Forelimb muscle (tissue), 1 donor: Measurements from ENCODE around the gene CPZ. TPM values are rescaled to one million over a fixed set of nuclear protein-coding genes. Genes with fewer than 3 reads are reported as not detected.
A peak's percentile ranks its signal among the peaks of the same experiment; 100 is the strongest.

Experiments
- DNase-seq: peaks from one replicate; pipeline ENCODE4 v3.0.0-alpha.2; 2013; ENCODE audit warnings: low read depth
- polyA plus RNA-seq: library from polyadenylated mRNA; unstranded; fragments of 120-200 nt; gene quantifications from one replicate; pipeline ENCODE4 v1.2.1, GENCODE V29; 2013; ENCODE audit not compliant: insufficient read length

The CPZ gene
- polyA plus RNA-seq, 1 donor: 8.6 TPM

- no peak for DNase-seq
Measured at GRCh38 chr4:8593264-8594096, 915 bp downstream of the CPZ start.

GRCh38 chr4:8594097-8595038 is 1.8 kb downstream of the CPZ start:
- peak; percentile 49 for DNase-seq

GRCh38 chr4:8595237-8596087 is 2.9 kb downstream of the CPZ start:
- no peak for DNase-seq

GRCh38 chr4:8596891-8597290 is 4.3 kb downstream of the CPZ start:
- DNase-seq: no peak

- DNase-seq: no peak
Measured at GRCh38 chr4:8597319-8597718, 4.8 kb downstream of the CPZ start.

- no peak for DNase-seq
Measured at GRCh38 chr4:8597791-8598190, 5.2 kb downstream of the CPZ start.

DNA sequence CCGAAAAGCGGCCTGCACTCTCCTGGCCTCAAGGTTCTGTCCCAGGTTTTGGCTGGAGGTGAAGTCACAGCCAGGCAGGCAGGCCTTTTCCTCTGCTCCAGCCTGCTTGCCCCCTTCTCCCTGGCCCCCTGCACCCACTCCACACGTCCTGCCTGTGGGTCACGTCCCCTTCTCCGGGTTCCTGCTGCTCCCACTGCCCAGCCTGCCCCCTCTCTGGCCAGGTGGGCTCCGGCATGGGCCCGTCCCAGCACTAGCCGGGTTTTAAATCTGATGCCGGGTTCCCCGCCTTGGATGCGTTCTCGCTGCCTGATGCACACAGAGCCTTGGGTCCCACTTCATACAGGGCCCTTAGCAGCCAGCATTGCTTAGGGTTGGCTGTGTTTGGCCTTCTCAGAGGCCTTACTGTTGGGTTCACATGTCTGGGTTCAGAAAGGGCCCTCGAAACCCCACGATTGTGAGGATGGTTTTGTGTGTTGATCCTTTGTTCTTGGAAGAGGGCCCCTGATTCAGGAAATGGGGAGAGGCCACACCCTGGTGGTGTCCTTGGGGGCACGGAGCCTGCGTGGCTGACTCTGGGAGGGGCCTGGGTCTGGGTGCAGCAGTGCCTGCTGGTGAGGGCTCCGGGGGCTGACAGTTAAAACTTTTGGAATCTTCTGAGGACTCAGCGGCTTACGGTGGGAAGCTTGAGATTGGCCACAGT is 6.0 kb downstream of the CPZ start:
- no peak for DNase-seq

GRCh38 chr4:8599091-8599460 is 6.5 kb downstream of the CPZ start:
- DNase-seq: no peak

- DNase-seq: no peak
Measured at GRCh38 chr4:8599657-8600056, 7.1 kb downstream of the CPZ start.

DNA sequence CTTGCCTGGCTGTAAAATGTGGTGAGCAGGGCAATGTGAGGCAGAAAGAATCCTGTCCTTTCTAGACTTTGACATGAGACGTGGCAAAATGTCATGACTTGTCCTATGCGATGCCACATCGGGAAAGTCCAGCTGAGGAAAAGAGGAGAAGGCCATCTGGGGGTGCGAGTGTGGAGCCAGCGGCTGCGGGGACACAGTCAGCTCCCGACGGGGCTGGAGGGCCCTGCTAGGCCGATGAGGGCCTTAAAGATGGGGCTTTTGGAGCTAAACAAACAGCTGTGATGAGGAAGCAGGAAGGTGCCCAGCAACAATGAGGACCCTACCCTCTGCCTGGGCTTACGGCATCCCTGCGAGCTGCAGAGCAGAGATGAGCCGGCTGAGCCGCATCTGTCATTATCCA is 7.7 kb downstream of the CPZ start:
- DNase-seq: no peak

- no peak for DNase-seq
Measured at GRCh38 chr4:8600686-8601085, 8.1 kb downstream of the CPZ start.

DNA sequence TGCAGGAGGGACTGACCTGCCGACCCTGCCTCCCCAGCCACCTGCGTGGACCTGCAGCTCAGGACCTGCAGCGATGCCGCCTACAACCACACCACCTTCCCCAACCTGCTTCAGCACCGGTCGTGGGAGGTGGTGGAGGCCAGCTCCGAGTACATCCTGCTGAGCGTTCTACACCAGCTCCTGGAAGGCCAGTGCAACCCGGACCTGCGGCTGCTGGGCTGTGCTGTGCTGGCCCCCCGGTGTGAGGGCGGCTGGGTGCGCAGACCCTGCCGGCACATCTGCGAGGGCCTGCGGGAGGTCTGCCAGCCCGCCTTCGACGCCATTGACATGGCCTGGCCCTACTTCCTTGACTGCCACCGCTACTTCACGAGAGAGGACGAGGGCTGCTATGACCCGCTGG is 8.5 kb downstream of the CPZ start:
- no peak for DNase-seq

DNA sequence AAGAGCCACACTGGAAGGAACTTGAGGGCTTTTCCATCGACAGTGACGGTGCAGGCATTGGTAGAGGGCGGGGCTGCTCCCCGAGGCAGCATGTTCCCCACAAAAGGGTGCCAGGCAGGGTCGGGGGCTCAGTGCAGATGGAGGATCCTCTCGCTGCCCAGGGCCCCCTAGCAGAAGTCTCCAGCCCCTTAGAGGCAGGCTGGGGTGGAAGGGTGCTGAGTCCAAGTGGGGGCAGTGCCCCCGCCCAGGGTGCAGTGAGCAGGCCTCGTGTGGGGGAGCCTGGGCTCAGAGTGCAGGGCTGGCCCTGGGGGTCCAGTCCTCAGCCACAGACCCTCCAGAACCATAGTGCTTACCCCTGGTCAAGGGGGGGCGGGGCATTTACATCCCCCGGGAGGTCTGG is 9.0 kb downstream of the CPZ start:
- no peak for DNase-seq

GRCh38 chr4:8602686-8603430 is 10.3 kb downstream of the CPZ start:
- DNase-seq: no peak

DNA sequence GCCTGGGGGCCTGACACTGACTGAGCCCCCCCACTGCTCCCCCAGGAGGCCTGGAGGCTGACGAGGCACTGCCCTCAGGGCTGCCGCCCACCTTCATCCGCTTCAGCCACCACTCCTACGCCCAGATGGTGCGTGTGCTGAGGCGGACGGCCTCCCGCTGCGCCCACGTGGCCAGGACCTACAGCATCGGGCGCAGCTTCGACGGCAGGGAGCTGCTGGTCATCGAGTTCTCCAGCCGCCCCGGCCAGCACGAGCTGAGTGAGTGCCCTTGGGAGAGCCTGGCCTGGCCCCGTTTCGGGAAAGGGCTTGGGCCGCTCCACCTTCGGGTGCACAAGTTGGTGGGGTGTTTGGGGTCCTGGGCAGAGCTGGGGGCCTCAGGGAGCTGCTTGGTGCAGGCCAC is 11.4 kb downstream of the CPZ start:
- DNase-seq: no peak

DNA sequence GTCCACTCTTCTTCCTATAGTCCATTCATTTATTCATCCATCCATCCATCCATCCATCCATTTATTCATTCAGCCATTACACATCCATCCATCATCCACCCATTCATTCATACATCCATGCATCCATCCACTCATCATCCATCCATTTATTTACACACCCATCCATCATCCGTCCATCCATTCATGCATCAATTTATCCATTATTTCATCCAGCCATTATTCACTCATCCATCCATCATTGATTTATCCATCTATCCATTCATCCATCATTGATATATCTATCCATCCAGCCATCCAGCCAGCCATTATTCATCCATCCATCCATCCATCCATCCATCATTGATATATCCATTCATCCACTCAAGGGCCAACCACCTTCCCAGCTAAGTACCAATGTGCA is 12.7 kb downstream of the CPZ start:
- no peak for DNase-seq

GRCh38 chr4:8606476-8606875 is 13.9 kb downstream of the CPZ start:
- DNase-seq: no peak

- no peak for DNase-seq
Measured at GRCh38 chr4:8606966-8607365, 14.4 kb downstream of the CPZ start.

- DNase-seq: no peak
Measured at GRCh38 chr4:8607603-8608481, 15.3 kb downstream of the CPZ start.
